Right atrium auricular region (tissue), 2 donors: Measurements from ENCODE around the gene DLK2. TPM values are rescaled to one million over a fixed set of nuclear protein-coding genes. Genes with fewer than 3 reads are reported as not detected.

Experiments used
- DNase-seq: peaks from one replicate; pipeline ENCODE4 v3.0.0-alpha.2; 2019; ENCODE audit warnings: low spot score
- H3K27ac ChIP-seq, 2 donors: fragments of 200-600 bp; sonication (generic); 1 replicate in 1 of 2; 2 replicates in 1 of 2; pipeline ENCODE4 v1.5.1; 2016 to 2019
- H3K27me3 ChIP-seq, 2 donors: fragments of 200-600 bp; sonication (generic); one replicate each; pipeline versions ENCODE4 v1.5.1 to v1.6.0; 2017 to 2019
- H3K36me3 ChIP-seq: fragments of 200-600 bp; sonication (generic); one replicate; pipeline ENCODE4 v1.5.1; 2016
- H3K4me1 ChIP-seq, 2 donors: fragments of 200-600 bp; sonication (generic); one replicate each; pipeline versions ENCODE4 v1.5.1 to v1.6.0; 2017 to 2019
- H3K4me3 ChIP-seq, 2 donors: fragments of 200-600 bp; sonication (generic); 1 replicate in 1 of 2; 2 replicates in 1 of 2; pipeline ENCODE4 v1.5.1; 2017 to 2019; ENCODE audit warnings: mild to moderate bottlenecking in 1 of 2, moderate library complexity in 1 of 2
- H3K9me3 ChIP-seq, 2 donors: fragments of 200-600 bp; sonication (generic); one replicate each; pipeline ENCODE4 v1.5.1; 2019
- total RNA-seq, 2 donors: library from RNA; depleted of rRNA; stranded (reverse); fragments of >200 nt; gene quantifications; one replicate each; pipeline ENCODE4 v1.1.0, GENCODE V29; 2016
- TF ChIP-seq, protein P1 (sequence below), 2 donors: fragments of 200-600 bp; sonication (generic); IDR thresholded peaks; one replicate each; pipeline ENCODE4 v1.5.1; 2019; ENCODE audit warnings: antibody characterized with exemption in 2 of 2

The DLK2 gene
- total RNA-seq, 2 donors from 2014 or later = 1.3 TPM; not detected in 1

DNA sequence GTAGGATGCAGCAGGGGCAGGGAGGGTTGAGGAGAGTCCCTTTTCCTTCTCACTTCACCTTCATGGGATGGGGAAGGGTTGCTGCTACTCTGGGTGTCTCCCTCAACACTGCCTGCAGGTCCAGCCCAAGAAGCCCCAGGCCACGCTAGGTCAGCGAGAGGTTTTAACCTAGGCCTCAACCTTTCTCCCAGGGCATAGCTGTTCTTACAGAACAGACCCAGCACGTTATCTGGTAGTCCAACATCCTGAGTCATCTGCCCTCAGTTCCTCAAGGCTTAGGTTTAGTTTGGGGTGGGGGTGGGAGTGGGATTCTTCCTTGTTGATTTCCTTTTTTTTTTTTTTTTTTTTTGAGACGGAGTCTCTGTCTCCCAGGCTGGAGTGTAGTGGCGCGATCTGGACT is 39.0 kb upstream of the DLK2 start:
- no peak overlapping the region for H3K4me3 ChIP-seq
- H3K4me1 ChIP-seq = peaks cover 0 to 33% of the 10 kb centered on the region in 2 donors
- TF ChIP-seq, protein P1, sequence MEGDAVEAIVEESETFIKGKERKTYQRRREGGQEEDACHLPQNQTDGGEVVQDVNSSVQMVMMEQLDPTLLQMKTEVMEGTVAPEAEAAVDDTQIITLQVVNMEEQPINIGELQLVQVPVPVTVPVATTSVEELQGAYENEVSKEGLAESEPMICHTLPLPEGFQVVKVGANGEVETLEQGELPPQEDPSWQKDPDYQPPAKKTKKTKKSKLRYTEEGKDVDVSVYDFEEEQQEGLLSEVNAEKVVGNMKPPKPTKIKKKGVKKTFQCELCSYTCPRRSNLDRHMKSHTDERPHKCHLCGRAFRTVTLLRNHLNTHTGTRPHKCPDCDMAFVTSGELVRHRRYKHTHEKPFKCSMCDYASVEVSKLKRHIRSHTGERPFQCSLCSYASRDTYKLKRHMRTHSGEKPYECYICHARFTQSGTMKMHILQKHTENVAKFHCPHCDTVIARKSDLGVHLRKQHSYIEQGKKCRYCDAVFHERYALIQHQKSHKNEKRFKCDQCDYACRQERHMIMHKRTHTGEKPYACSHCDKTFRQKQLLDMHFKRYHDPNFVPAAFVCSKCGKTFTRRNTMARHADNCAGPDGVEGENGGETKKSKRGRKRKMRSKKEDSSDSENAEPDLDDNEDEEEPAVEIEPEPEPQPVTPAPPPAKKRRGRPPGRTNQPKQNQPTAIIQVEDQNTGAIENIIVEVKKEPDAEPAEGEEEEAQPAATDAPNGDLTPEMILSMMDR (IDR thresholded peaks at IDR 0.05) = no peak
- peaks cover 16% of the 10 kb centered on the region for H3K36me3 ChIP-seq
- H3K9me3 ChIP-seq = no peaks in the 10 kb centered on the region
- no peak overlapping the region for H3K27ac ChIP-seq
- no peaks in the 10 kb centered on the region for H3K27me3 ChIP-seq
- no peak for DNase-seq

DNA sequence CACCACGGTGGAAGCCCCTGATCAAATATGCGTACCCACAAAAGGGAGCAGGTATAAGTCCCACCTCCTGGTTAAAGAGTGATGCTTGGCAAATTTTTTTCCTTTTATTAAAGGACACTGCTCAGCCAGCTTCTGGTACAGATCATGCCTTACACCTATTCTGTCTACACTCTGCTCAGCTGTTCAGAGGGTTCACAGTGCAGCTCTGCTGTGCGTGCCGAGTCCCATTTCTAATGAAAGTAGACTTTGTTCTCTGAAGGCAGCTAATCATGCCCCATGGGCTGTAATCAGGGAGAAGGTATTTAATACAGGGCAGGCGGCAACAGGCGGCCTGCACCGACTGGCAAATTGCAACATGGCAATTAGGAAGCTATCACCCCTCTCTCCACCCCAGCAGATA is 38.5 kb upstream of the DLK2 start:
- Histone ChIP-seq H3K36me3 (peaks cover 11% of the 10 kb centered on the region), H3K27ac (no peak overlapping the region), H3K27me3 (no peaks in the 10 kb centered on the region), H3K9me3 (no peaks in the 10 kb centered on the region), H3K4me3 (no peak overlapping the region), H3K4me1 (peaks cover 0 to 29% of the 10 kb centered on the region in 2 donors)
- no peak for DNase-seq
- TF ChIP-seq, protein P1 (IDR thresholded peaks at IDR 0.05) = no peak

DNA sequence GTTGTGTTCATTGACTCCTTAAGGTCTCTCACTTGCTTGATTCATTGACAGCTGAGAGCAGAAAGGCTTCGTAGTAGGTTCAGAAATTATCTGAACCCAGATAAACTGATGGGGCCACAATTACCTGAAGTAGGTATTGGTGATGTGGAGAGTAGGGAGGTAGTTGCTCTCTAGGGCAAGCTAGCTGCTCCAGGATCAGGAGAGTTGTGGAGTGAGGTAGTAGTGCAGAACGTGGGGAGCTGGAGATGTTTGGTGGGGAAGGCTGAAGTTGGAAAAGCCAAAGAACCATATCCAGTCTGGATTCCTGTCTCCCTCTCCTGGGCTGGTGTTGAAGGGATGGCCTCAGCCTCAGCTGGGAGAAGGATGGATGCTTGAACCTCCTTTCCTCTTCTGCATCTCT is 37.9 kb upstream of the DLK2 start:
- Histone ChIP-seq H3K9me3 (no peaks in the 10 kb centered on the region), H3K27ac (no peak overlapping the region), H3K4me1 (peaks cover 0 to 23% of the 10 kb centered on the region in 2 donors), H3K4me3 (no peak overlapping the region), H3K27me3 (no peaks in the 10 kb centered on the region), H3K36me3 (peaks cover 5% of the 10 kb centered on the region)
- TF ChIP-seq, protein P1 (IDR thresholded peaks at IDR 0.05) = no peak
- DNase-seq = no peak

DNA sequence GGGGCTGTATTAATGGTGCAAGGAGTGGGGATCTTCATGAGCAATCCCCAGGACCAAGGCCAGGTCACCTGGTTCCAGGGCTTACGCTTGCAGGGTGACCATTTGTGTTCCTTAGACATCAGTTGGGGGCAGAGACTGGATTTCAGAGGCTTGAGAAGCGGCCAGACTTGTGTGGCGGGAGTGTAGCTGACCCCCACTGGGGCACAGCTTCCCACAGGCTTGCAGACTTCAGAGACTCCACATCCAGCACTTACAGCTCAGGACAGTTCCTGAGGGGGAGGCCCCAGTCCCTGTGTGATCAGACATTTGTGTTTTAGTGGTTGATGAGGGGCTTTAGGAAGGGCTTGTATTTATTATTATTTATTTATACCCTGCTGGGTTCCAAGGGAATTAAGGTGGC is 37.3 kb upstream of the DLK2 start:
- Histone ChIP-seq H3K9me3 (no peaks in the 10 kb centered on the region), H3K27me3 (no peaks in the 10 kb centered on the region), H3K4me1 (peaks cover 0 to 23% of the 10 kb centered on the region in 2 donors), H3K36me3 (no peaks in the 10 kb centered on the region), H3K27ac (peak overlapping the region in 1 of 2 donors; percentile 79), H3K4me3 (no peak overlapping the region)
- no peak for DNase-seq
- TF ChIP-seq, protein P1 (IDR thresholded peaks at IDR 0.05) = no peak

DNA sequence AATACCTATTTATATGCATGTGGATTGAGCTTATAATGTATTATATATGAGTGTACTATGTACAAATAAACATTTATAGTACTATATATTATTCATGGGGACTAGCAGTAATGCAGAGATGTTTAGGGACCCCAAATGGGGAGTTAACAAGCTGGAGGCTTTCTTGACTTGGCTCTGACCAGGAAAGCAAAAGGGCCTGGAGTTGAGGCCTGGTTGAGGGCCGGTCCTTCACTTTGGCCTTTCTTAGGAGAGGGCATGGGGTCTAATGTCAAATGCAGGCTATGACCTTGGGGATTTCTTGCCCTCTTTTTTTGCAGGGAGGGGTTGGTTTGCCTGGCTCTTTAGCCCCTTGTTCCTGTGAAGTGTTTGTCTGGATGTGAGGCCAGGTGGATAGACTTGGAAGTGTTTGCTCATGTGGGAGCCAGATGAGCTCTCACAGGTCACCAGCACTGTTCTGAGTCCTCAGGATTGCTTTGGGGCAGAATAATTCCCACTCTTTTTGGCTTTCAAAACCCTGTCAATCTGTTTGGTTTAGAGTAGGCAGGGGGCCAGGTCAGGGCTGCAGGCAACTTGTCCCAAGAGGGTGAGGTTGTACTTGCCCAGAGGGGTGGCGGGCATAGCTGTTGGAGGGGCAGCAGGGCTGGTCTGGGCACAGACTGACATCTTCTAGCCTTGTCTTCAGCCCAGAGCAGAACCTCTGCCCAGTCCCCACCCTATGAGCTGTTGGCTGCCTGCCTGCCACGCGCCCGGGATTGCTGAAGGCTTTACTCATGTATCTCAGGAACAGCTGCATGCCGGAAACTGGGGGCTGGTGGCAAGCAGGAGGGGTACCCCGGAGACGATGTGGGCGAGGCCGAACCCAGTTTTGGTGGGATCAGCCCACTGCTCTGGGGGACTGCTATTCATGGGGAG is 36.7 kb upstream of the DLK2 start:
- H3K4me1 ChIP-seq = peaks cover 0 to 23% of the 10 kb centered on the region in 2 donors
- H3K36me3 ChIP-seq = no peaks in the 10 kb centered on the region
- peak; percentile 91 for DNase-seq
- H3K4me3 ChIP-seq = no peak overlapping the region
- H3K9me3 ChIP-seq = no peaks in the 10 kb centered on the region
- TF ChIP-seq, protein P1 (IDR thresholded peaks at IDR 0.05) = no peak
- no peaks in the 10 kb centered on the region for H3K27me3 ChIP-seq
- peak overlapping the region; percentile 59 to 79 for H3K27ac ChIP-seq
